GM18951 (cell line): ENCODE results near the gene KLK6.
"Not testable (repeated sequence)": the region's sequence is repeated elsewhere in the genome, so short reads cannot be mapped to it uniquely, and the experiment has no call there.

Source experiments
- POLR2A ChIP-seq: IDR thresholded peaks from 4 replicates; pipeline ENCODE4 v1.6.1; 2011; ENCODE audit warnings: mild to moderate bottlenecking; ENCODE audit not compliant: insufficient read length, insufficient read depth; ENCODE audit errors: extremely low read depth
- in situ Hi-C: fragments of 300-500 bp; cut with MboI; formaldehyde crosslinking; loops from one replicate; pipeline ENCODE4 v1.12.0; 2022; ENCODE audit warnings: low sequenced_read_pairs, mixed read lengths, inconsistent platforms; ENCODE audit not compliant: unreplicated experiment

Gene KLK6

GRCh38 chr19:51002542-51003311 lies 33.3 kb upstream of the KLK6 start:
- no peak for TF ChIP-seq POLR2A
- in situ Hi-C loops, result no loop called here

DNA sequence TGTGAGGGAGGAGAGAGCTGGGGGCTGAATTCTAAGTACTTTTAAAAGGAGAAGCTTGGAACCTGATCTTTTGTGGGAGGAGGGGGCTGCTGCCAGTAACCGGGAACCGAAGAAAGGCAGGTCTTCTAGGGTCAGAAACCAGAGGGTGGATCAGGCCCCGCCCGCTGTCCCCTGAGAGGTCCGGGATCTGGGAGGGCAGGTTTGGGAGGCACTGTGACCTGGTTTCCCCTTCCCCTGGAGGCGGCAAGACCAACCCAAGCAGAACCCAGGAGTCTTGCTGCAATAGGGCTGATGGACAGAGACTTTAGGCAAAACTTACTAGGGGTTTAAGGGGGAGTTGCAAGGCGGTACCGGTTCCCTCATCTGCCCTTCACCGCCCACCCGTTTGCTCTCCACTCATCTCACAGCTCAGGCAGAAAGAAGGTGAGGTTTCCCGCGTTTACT lies 32.7 kb upstream of the KLK6 start:
- no peak for TF ChIP-seq POLR2A
- in situ Hi-C loops, result no loop called here

- TF ChIP-seq POLR2A, result no peak
Measured at GRCh38 chr19:51001515-51001914, 32.1 kb upstream of the KLK6 start, which contains the start of gene KLK8. Gene KLK8 (minus strand): TSS chr19:51001604. CDS start chr19:51001167, 437 bp downstream.

GRCh38 chr19:51000981-51001380 lies 31.6 kb upstream of the KLK6 start:
- in situ Hi-C loops, result no loop called here
- no peak for TF ChIP-seq POLR2A

More at GRCh38 chr19:51001515-51001914, 32.1 kb upstream of the KLK6 start, which contains the start of gene KLK8:
- in situ Hi-C loops, result no loop called here

- no peak for TF ChIP-seq POLR2A
- in situ Hi-C loops, result no loop called here
Measured at GRCh38 chr19:51000426-51000825, 31.0 kb upstream of the KLK6 start.

DNA sequence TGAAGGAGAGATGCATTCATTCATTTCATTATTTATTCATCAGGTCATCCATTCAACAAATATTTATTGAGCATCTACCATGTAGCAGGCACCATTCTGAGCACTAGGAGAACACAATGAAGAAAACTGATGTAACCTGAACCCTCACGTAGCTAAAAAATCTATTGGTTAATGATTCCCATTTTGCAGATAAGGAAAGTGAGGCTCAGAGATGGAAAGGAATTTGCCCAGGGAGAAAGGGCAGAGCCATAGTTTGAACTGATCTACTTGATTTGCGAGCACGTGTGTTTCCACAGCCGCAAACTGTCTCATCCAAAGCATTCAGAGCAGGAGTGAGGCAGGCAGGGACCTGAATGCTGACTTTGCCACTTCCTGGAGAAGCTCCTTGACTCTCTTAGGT lies 29.3 kb upstream of the KLK6 start:
- no peak for TF ChIP-seq POLR2A
- in situ Hi-C loops, result no loop called here

DNA sequence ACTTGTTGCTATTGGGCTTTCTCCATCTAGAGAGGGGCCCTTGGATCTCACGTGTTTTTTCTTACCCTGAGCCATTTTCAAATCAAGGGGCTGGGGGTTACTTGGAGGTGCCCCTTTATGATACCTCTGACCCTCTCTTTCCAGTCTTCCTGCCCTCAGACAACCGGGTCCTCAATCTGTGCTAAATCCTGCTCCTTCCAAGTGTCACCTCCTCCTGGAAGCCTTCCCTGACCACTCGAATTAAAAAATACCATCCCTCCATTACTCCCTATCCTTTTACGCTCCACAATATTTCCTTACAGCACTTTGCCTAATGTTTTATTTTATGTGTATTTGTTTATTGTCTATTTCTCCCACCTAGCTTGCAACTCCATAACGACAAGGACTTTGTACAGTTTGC lies 28.7 kb upstream of the KLK6 start:
- in situ Hi-C loops, result no loop called here
- TF ChIP-seq POLR2A, result no peak

GRCh38 chr19:50994129-50994528 lies 24.7 kb upstream of the KLK6 start:
- no peak for TF ChIP-seq POLR2A
- in situ Hi-C loops, result no loop called here

DNA sequence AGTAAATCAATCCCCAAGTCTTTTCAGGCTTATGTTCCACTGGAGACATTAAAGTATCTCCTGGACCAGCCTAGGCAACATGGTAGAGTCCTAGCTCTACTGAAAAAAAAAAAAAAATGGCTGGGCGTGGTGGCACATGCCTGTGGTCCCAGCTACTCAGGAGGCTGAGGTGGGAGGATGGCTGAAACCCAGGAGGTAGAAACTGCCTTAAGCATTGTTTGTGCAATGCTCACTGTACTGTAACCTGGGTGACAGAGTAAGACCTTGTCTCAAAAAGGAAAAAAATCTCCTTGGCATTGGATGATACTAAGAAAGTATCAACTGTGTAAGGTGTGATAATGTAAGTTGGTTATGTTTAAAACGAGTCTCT lies 23.3 kb upstream of the KLK6 start:
- in situ Hi-C loops, result no loop called here
- no peak for TF ChIP-seq POLR2A

DNA sequence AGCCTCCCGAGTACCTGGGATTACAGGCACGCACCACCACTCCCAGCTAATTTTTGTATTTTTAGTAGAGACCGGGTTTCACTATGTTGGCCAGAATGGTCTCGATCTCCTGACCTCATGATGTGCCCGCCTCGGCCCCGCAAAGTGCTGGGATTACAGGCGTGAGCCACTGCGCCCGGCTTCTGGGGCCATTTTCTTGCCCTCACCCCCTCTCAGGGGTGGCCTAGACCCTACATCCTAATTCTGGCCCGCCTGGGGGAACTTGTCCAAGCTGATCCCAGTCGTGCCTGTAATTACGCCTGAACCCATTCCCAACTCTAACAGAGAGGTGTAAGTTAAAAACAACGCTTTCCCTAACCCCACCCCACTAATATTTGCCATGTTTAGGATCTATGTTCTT lies 15.0 kb upstream of the KLK6 start:
- in situ Hi-C loops, result not testable (repeated sequence)

DNA sequence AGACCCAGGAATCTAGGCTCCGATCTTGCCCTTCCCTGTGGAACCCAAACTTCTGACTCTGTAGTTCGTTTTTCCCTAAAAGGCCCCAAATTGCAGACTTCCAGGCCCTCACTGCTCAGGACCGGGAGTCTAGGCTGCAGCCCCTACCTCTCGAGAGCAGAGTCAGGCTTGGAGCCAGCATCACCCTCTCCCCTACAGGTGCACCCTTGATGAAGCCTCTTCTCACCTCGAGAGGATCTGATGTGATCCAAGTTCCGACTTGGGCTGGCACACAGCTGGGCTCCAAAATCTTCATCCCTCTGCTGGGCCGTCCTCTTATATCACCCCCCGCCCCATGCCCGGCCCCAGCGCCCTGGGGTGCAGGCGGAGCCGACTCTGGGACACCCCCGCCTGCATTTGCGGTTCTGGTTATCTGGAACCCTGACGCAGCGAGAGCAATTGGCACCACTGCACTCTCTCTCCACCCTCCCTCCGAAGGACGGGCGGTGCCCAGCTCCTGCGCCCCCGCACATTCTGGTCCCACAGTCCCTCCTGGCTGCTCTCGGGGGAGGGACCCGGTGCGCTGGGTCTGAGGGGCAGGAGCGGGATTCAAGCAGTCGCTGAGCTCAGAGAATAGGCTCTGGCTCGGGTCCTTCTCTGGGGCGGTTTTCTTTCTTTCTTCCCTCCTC lies 14.4 kb upstream of the KLK6 start, which contains the start of gene KLK7:
Gene KLK7 (minus strand): TSS at position 293 of the 668 bp plus-strand sequence. CDS start 1,518 bp downstream, outside the sequence.
- no peak for TF ChIP-seq POLR2A
- in situ Hi-C loops, result no loop called here

GRCh38 chr19:50982186-50982585 lies 12.8 kb upstream of the KLK6 start:
- in situ Hi-C loops, result no loop called here
- TF ChIP-seq POLR2A, result no peak

- in situ Hi-C loops, result no loop called here
Measured at GRCh38 chr19:50981587-50982146, 12.3 kb upstream of the KLK6 start.

GRCh38 chr19:50980208-50980607 lies 10.8 kb upstream of the KLK6 start:
- TF ChIP-seq POLR2A, result no peak
- in situ Hi-C loops, result no loop called here

More at GRCh38 chr19:50981587-50982146, 12.3 kb upstream of the KLK6 start:
- TF ChIP-seq POLR2A, result no peak
